HG03095 (cell line): ENCODE measurements around the gene MDFI.

Experiments used
- ATAC-seq: cut with Tn5 transposase; IDR thresholded peaks from one replicate; pipeline ENCODE4 v1.9.1; 2021; ENCODE audit warnings: moderate library complexity; ENCODE audit not compliant: unreplicated experiment

Gene MDFI

DNA sequence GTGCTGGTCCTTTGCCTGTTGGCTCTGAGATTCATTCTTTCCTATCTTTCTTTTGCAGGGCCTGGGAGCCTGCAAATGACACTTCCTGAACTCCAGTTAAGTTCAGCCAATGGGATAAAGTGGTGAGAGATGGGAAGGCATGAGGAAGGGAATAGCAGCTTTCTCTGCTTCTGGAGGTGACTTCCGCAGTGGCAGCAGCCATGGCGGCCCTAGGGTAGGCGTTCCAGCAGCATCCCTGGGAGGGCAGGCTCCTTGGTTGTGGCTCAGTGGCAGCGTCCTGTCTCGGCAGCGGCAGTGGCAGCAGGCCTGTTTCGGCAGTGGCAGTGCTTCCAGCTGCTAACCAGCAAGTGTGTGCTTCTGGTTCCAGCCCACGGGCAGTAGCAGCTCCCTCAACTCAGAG lies 7.3 kb upstream of the MDFI start:
- no peak for ATAC-seq

DNA sequence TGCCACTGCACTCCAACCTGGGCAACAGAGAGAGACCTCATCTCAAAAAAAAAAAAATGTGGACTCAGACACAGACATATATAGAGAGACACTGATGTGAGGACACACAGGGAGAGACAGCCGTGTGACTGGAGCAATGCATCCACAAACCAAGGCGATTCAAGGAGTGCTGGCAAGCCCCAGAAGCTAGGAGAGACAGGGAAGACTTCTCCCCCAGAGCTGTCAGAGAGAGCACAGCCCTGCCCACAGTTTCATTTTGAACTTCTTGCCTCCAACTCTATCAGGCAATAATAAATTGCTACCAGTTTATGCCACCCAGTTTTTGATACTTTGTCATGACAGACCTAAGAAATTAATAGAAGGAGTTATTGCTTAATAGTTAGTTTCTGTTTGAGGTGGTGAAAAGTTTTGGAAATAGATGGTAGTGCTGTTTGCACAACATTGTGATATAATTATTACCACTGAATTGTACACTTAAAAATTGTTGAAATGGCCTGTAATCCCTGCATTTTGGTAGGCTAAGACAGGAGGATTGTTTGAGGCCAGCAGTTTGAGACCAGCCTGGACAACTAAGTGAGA lies 5.1 kb upstream of the MDFI start:
- no peak for ATAC-seq

- no peak for ATAC-seq
These were observed 3.6 kb upstream of the MDFI start for GRCh38 chr6:41634657-41635056.

DNA sequence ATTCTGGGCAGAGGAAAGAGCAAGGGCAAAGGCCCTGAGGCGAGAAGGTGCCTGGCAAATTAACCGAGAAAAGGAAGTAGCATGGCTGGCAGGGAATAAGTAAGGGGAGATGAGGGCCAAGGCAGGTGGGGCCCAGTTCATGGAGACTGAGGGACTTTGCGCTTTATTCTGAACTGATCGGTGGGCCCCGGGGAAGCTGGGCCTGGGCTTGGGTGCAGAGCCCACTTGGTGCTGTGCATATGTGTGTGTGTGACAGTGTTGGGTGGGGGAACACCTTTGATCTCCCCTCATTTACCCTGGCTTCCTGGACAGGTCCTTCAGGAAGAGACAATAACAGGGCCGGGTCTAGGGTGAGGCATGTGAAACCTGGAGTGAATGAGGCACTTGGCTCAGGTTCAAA lies 2.9 kb upstream of the MDFI start:
- no peak for ATAC-seq

- no peak for ATAC-seq
These were observed 1.5 kb upstream of the MDFI start for GRCh38 chr6:41636833-41637193.

- ATAC-seq: no peak
These were observed 870 bp upstream of the MDFI start for GRCh38 chr6:41637194-41638001.

GRCh38 chr6:41638935-41639808 lies 904 bp downstream of the MDFI start:
- ATAC-seq: no peak

DNA sequence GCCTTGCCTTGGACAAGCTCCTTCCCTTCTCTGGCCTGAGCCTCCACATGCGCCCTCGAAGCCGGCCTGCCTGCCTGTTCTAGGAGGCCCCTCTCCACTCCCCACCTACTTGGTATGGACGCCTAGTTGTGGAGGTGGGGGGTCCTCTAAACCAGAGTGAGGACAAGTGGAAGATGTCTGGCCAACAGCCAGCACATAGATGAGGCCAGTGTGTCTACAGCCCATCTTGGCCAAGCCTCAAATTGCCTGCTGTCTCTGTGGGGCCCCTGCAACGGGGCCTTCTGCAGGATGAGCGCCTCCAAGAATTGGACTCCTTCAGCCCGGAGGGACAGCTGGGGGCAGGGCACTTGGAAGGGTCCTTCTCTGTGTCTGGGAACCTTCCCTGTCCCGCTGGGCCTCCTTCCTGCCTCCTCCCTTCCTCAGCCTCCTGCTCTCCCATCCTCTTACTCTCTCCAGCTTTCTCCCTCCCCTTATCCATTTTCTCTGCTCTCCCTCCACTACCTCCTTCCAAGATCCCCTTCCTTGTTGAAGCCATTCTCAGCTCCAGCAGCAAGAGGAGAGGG lies 1.6 kb downstream of the MDFI start:
- no peak for ATAC-seq

DNA sequence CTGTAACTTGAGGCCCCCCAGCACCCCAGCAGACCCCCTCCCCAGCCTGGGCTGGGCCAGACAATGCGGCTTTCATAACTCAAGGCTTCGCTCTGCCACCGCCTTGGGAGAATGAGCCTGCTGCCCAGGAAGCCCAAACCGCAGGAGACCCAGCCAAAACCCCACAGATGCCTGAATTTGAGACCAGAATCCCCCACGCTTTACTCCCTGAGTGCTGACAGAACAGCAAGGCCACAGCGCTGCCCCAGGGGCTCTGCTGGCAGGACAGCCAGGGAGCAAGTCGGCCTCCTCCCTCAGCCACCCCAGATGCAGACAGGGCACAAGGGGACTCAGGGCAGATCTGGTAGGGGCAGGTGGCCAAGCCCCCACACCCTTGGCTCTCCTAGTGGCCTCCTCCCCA lies 2.2 kb downstream of the MDFI start:
- ATAC-seq: no peak

DNA sequence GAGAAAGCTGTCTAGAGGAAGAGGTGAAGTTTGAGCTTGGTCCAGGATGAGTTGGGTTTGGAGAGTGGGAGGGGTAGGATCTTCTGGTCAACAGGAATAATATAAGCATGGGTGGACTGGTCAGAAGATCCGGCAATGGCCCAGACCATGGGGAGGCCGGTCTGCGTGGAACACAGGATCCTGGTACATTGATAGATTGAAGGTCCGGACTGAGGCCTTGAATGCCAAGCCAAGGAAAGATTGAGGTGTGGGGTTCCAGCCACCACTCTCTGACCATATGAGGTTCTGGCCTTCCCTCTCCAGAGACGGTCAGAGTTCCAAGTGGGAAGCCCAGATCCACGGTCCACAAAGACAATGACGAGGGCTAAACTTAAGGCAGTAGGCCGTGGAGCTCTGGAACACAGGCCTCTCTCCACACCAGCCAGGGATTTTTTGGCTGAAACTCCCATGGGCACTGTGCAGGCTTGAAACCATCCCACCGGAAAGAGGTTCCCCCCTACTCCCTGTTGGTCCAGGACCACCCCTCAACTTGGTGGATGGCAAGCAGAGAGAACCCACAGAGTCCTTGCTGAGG lies 3.2 kb downstream of the MDFI start:
- no peak for ATAC-seq

- ATAC-seq: no peak
These were observed 4.1 kb downstream of the MDFI start for GRCh38 chr6:41642090-41642959.

- no peak for ATAC-seq
These were observed 5.0 kb downstream of the MDFI start for GRCh38 chr6:41642960-41643898.

DNA sequence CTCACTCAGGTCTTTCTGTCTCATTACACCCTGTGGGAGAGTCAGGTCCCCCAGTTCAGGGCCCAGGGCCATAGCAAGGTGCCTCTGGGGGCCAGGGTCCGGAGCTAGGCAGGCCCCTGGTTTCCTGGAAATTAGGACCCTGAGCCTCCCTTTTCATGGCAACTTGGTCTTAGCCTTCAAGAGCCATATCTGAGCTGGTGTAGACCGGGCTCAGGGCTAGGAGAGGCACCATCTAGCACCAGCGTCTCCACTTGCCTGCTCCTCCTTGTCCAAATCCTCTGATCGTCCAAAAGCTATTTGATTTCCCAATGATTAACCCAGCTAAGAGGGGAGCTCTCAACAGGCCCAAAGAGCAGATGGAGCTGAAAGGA lies 5.6 kb downstream of the MDFI start:
- no peak for ATAC-seq

GRCh38 chr6:41644297-41644879 lies 6.1 kb downstream of the MDFI start:
- ATAC-seq: no peak

GRCh38 chr6:41645007-41645618 lies 6.8 kb downstream of the MDFI start:
- ATAC-seq: no peak

DNA sequence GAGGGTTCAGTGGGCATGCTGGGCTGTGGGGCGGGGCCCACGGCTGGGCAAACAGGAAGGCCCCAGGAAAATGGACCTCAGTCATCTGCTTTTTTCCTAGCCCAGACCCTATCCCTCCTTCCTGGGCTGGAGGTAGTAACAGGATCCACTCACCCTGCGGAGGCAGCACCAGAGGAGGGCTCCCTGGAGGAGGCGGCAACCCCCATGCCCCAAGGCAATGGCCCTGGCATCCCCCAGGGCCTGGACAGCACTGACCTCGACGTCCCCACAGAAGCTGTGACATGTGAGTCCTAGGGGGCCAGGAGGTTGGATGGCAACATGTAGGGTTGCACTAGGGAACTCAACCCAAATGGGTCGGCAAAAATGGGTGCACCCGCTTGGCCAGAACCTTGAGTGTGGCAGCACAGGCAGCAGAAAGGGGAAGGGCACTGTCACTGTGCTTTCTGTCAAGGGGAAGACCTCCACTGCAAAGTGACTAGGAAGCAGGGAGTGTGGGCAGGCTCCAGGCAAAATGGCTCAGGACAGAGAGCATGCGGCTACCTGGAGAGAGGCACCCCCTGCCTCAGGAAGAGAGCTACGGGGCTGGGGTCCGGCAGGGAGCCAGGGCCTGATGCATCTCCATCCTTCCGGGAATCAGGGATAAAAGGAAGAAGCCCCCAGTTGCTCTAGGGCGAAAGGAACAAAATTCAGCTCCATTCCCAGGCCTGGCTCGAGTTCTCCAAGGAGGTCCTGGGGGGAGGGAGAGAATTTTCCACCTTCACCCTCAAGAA lies 7.9 kb downstream of the MDFI start:
- ATAC-seq: no peak

- ATAC-seq: no peak
These were observed 8.8 kb downstream of the MDFI start for GRCh38 chr6:41647061-41647511.
